IPS-NIHi11 (cell line): Measurements from ENCODE around the gene ABCA12.

ENCODE experiments used
- DNase-seq: peaks from one replicate; pipeline ENCODE4 v3.0.0; 2012; ENCODE audit warnings: mixed read lengths, low spot score

Gene ABCA12

DNA sequence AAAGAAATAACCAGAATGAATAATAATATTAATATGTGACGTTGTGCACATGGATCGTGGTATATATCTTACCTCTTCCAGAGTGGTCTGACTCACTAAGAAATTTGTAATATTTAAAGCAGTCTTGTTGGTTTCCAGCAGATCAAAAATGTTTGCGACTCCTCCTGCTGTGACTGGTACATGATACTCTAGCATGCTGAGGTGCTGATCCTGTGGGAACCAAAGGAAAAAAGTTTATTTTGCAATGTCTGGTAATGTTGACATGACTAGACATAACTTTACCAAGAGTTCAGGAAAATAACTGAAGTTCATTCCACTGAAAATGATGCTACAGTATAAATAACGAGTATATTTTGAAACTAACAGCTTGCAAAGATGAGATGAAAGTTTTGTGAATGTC, 204.4 kb downstream of the ABCA12 start:
- no peak for DNase-seq

DNA sequence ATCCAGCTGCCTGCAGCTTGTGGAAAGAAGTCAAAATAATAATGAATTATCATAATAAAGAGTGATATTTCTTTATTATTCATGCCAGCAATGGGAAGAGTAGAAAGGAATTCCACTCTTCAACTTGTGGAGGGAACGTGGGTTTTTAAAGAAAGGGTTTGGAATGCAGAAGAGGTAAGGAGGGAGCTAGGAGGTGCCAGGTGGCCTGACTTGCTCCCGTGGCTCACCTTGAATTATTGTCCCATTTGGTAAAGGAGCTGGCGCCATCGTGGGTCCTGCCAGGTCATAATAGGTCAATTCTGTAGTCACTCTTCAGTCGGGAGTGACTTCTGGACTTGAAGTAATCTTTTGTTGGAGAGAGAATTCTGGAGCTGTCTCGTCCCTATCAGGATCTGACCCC, 233.8 kb downstream of the ABCA12 start:
- DNase-seq = no peak

- no peak for DNase-seq
Observed at GRCh38 chr2:214904176-214904575, 234.2 kb downstream of the ABCA12 start.

- no peak for DNase-seq
Observed at GRCh38 chr2:214902286-214902685, 236.1 kb downstream of the ABCA12 start.

DNA sequence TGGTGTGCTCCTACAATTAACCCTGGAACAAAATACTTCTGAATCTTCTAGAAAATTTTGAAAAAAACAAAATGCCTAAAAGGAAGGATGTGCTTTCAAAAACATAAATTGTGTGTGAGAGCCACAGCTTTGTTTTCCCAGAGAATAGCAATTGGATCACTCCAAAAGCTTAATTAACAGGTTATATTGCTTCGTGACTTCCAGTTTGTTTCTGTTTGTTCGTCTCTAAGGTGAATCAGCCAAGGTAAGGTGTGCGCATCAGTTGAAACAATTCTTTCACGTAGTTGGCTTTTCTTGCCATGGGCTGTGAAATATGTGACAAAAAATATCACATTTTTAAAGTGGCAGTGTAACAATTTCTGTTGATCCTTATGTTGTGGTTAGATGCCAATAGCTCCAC, 238.7 kb downstream of the ABCA12 start:
- DNase-seq = no peak

DNA sequence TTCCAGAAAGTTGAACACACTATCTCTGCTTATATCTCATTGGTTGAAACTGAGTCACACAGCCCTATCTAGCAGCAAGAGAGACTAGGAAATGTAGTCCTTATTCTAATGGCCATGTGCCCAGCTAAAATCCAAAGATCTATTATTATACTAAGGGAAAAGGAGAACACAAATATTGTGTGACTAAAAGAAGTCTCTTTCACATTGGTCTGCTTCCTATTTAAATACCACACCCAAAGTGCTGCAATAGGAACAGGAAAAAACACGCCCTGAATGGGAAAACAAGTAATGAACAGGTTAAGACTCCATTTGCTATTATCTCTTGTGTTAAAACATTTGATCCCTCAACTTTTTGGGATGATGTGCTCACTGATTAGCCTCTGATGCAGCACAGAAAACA, 242.2 kb downstream of the ABCA12 start:
- no peak for DNase-seq

DNA sequence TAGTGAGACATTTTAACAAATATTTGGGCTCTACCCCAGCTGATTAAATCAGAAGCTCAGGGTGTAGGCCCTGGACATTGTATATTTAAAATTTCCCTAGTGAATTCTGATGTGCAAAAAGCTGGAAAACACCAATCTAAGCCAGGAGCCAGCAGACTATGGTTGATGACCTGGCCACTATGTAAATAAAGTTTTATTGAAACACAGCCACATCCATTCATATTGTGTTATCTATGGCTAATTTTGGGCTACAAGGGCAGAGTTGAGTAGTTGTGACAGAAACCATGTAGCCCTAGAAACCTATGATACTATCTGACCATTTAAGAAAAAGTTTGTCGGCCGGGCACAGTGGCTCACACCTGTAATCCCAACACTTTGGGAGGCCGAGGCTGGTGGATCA, 243.0 kb downstream of the ABCA12 start:
- no peak for DNase-seq

GRCh38 chr2:214889301-214889700, 249.1 kb downstream of the ABCA12 start:
- no peak for DNase-seq

DNA sequence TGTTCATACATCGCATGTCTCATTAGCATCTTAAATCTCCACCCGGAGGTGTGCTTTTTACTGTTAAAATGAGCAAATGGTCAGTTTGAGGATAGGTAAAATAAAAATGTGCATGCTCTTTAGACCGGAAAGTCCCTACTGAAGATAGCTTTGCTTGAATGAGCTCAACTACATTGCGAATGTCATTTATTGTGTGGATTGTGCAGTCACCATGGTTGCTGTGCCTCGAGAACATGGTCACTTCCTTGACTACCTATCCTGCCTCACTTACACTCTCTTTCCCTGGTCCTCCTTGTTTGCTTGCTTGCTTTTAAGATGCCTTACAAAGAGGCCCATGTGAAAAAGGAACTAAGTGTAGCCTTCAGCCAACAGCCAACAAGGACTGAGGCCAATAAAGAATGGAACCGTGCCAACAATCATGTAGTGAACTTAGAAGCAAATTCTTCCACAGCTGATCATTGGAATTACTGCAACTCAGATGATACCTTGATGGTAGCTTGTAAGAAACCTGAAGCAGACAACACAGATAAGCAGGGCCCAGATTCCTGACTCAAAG, 256.7 kb downstream of the ABCA12 start:
- no peak for DNase-seq
